ENCODE measurements around the gene EEIG1.

DNA sequence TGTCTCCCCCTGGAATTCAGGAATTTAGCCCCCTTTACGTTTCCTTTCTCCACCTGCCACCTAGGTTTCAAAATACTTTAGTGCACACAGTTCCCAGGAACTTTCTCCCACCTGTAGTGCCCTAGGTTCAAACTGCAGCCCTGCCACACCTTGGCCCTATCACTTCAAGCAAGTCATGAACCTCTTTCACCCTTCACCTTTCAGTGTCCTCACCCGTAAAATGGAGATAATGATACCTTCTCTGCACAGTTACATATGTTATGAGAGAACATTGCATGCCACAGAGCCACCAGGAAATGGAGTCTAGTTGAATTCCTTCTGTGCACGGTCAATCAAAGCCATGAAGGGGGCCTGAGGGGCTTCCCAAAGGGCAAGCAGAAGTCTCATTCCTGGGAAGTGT lies 9.8 kb upstream of the EEIG1 start:
- TF ChIP-seq, protein P1, sequence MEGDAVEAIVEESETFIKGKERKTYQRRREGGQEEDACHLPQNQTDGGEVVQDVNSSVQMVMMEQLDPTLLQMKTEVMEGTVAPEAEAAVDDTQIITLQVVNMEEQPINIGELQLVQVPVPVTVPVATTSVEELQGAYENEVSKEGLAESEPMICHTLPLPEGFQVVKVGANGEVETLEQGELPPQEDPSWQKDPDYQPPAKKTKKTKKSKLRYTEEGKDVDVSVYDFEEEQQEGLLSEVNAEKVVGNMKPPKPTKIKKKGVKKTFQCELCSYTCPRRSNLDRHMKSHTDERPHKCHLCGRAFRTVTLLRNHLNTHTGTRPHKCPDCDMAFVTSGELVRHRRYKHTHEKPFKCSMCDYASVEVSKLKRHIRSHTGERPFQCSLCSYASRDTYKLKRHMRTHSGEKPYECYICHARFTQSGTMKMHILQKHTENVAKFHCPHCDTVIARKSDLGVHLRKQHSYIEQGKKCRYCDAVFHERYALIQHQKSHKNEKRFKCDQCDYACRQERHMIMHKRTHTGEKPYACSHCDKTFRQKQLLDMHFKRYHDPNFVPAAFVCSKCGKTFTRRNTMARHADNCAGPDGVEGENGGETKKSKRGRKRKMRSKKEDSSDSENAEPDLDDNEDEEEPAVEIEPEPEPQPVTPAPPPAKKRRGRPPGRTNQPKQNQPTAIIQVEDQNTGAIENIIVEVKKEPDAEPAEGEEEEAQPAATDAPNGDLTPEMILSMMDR (IDR thresholded peaks at IDR 0.05) = no peak
- no peak for TF ChIP-seq POLR2A (IDR thresholded peaks at IDR 0.05)

Data from body of pancreas (tissue), 4 donors.